Neuronal stem cell (in vitro differentiated cells): ENCODE results near the gene PRDM2.

Experiments used
- DNase-seq: peaks from one replicate; pipeline ENCODE4 v3.0.0-alpha.2; 2013; ENCODE audit warnings: low spot score
- H2AFZ ChIP-seq: one replicate; pipeline ENCODE4 v1.6.1; 2013; ENCODE audit warnings: mild to moderate bottlenecking, low read length, inconsistent platforms
- H2AK5ac ChIP-seq: 2 replicates; pipeline ENCODE4 v1.6.1; 2013; ENCODE audit warnings: low read depth, mild to moderate bottlenecking, inconsistent platforms, low read length, moderate library complexity, mixed read lengths
- H2BK120ac ChIP-seq: 2 replicates; pipeline ENCODE4 v1.6.1; 2013; ENCODE audit warnings: low read depth, mild to moderate bottlenecking, inconsistent platforms, low read length, moderate library complexity, mixed read lengths
- H2BK12ac ChIP-seq: one replicate; pipeline ENCODE4 v1.6.1; 2013; ENCODE audit warnings: low read length, inconsistent platforms
- H2BK15ac ChIP-seq: 2 replicates; pipeline ENCODE4 v1.6.1; 2013; ENCODE audit warnings: mild to moderate bottlenecking, low read length, inconsistent platforms, mixed read lengths
- H2BK5ac ChIP-seq: one replicate; pipeline ENCODE4 v1.6.1; 2013; ENCODE audit warnings: inconsistent platforms, mild to moderate bottlenecking, low read length, moderate library complexity
- H3K14ac ChIP-seq: one replicate; pipeline ENCODE4 v1.6.1; 2013; ENCODE audit warnings: low read length, inconsistent platforms
- H3K18ac ChIP-seq: 2 replicates; pipeline ENCODE4 v1.6.1; 2013; ENCODE audit warnings: low read length, inconsistent platforms
- H3K23ac ChIP-seq: 2 replicates; pipeline ENCODE4 v1.6.1; 2013; ENCODE audit warnings: low read depth, mild to moderate bottlenecking, mixed read lengths, low read length, inconsistent platforms; ENCODE audit not compliant: poor library complexity
- H3K27ac ChIP-seq: replicated peaks from 3 replicates; pipeline ENCODE4 v1.5.1; 2013; ENCODE audit warnings: low read length, inconsistent platforms
- H3K27me3 ChIP-seq, 3 experiments: 2 replicates each; pipeline ENCODE4 v1.6.1; 2013; ENCODE audit warnings: low read length in 3 of 3, mild to moderate bottlenecking in 2 of 3, inconsistent platforms in 1 of 3, low read depth in 1 of 3, mixed read lengths in 1 of 3, moderate library complexity in 1 of 3; ENCODE audit not compliant: control insufficient read depth in 3 of 3, insufficient read depth in 3 of 3
- H3K36me3 ChIP-seq, 2 donors: replicated peaks in 1 of 2; 2 replicates each; pipeline ENCODE4 v1.6.1; 2013; ENCODE audit warnings: low read length in 2 of 2; ENCODE audit not compliant: control insufficient read depth in 2 of 2, insufficient read depth in 2 of 2
- H3K4ac ChIP-seq: 2 replicates; pipeline ENCODE4 v1.6.1; 2013; ENCODE audit warnings: inconsistent platforms, mild to moderate bottlenecking, low read length, moderate library complexity
- H3K4me1 ChIP-seq, 2 donors: 1 replicate in 1 of 2; 2 replicates in 1 of 2; pipeline ENCODE4 v1.6.1; 2013; ENCODE audit warnings: low read length in 2 of 2, low read depth in 1 of 2; ENCODE audit not compliant: control insufficient read depth in 2 of 2, insufficient read depth in 1 of 2
- H3K4me2 ChIP-seq: one replicate; pipeline ENCODE4 v1.6.1; 2013; ENCODE audit warnings: mild to moderate bottlenecking, low read length, inconsistent platforms; ENCODE audit not compliant: insufficient read depth, poor library complexity, severe bottlenecking
- H3K4me3 ChIP-seq, 2 donors: 2 replicates each; pipeline ENCODE4 v1.5.1; 2013; ENCODE audit warnings: low read length in 2 of 2, mild to moderate bottlenecking in 2 of 2, inconsistent platforms in 1 of 2, moderate library complexity in 1 of 2
- H3K79me1 ChIP-seq: one replicate; pipeline ENCODE4 v1.6.1; 2013; ENCODE audit warnings: low read depth, mild to moderate bottlenecking, inconsistent platforms, low read length, moderate library complexity
- H3K9ac ChIP-seq: one replicate; pipeline ENCODE4 v1.6.1; 2013; ENCODE audit warnings: mild to moderate bottlenecking, low read depth, low read length, inconsistent platforms; ENCODE audit not compliant: poor library complexity
- H3K9me3 ChIP-seq, 2 donors: replicated peaks in 1 of 2; 2 replicates each; pipeline versions ENCODE3 to v1.6.1; 2013; ENCODE audit warnings: low read length in 2 of 2, mild to moderate bottlenecking in 2 of 2, inconsistent platforms in 1 of 2, low read depth in 1 of 2, mixed read lengths in 1 of 2, moderate library complexity in 1 of 2; ENCODE audit not compliant: control insufficient read depth in 2 of 2, insufficient read depth in 1 of 2
- H4K8ac ChIP-seq: one replicate; pipeline ENCODE4 v1.6.1; 2013; ENCODE audit warnings: low read depth, mild to moderate bottlenecking, inconsistent platforms, low read length, moderate library complexity
- H4K91ac ChIP-seq: one replicate; pipeline ENCODE4 v1.6.1; 2013; ENCODE audit warnings: low read length, low read depth, mild to moderate bottlenecking, inconsistent platforms; ENCODE audit not compliant: poor library complexity
- WGBS, 2 donors: extraction: QIAGEN DNeasy Blood & Tissue Kit; methylation state at CpG; one replicate each; pipeline ENCODE4 v1.1.7; 2013; ENCODE audit warnings: missing lambda C conversion rate in 2 of 2, mixed read lengths in 1 of 2; ENCODE audit not compliant: insufficient read length in 2 of 2, insufficient replicate concordance in 1 of 2; ENCODE audit errors: extremely low coverage in 2 of 2; 5-methylcytosine and 5-hydroxymethylcytosine counted together

PRDM2 gene

DNA sequence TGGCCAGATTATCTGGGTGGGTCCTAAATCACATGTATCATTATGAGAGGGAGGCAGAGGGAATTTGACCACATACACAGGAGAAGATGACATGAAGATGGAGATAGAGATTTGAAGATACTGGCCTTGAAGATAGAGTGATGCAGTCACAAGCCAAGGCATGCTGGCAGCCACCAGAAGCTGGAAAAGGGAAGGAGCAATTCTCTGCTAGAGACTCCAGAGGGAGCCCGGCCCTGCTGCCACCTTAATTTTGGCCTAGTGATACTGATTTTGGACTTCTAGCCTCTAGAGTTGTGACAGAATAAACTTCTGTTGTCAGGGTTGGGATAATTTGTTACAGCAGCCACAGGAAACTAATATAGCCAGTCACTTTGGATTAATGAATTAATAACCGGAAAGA is 2.2 kb upstream of the PRDM2 start:
- H3K4me1 ChIP-seq: peaks cover 0 to 6% of the 10 kb centered on the region in 2 donors
- WGBS, 2 donors: no CpG with 5 or more reads among the region's 2 CpGs
- no peak for DNase-seq

GRCh38 chr1:13699510-13699909 is 478 bp upstream of the PRDM2 start:
- Histone ChIP-seq H3K79me1 (peaks cover 6% of the 10 kb centered on the region), H3K9ac (no peak overlapping the region), H2AK5ac (no peak overlapping the region), H2BK12ac (no peak overlapping the region), H2BK5ac (peak overlapping the region; percentile 55), H4K8ac (no peak overlapping the region), H3K4me2 (peak overlapping the region; percentile 51), H3K4me3 (peak overlapping the region; percentile 53 to 87), H2BK15ac (no peak overlapping the region), H3K4ac (no peak overlapping the region), H2BK120ac (no peak overlapping the region), H3K23ac (no peak overlapping the region), H3K9me3 (peaks cover 0 to 13% of the 10 kb centered on the region in 2 donors), H3K36me3 (no peaks in the 10 kb centered on the region), H3K27ac (no peak overlapping the region), H3K18ac (peak overlapping the region; percentile 6), H3K27me3 (no peaks in the 10 kb centered on the region), H3K14ac (no peak overlapping the region), H3K4me1 (peaks cover 0 to 6% of the 10 kb centered on the region in 2 donors), H2AFZ (peak overlapping the region; percentile 98), H4K91ac (no peak overlapping the region)
- WGBS, 2 donors: no CpG with 5 or more reads among the region's 16 CpGs
- no peak for DNase-seq

More for the DNA sequence above, 2.2 kb upstream of the PRDM2 start:
- Histone ChIP-seq H3K27ac (no peak overlapping the region), H3K18ac (no peak overlapping the region), H3K79me1 (peaks cover 4% of the 10 kb centered on the region), H4K8ac (no peak overlapping the region), H3K9ac (no peak overlapping the region), H4K91ac (no peak overlapping the region), H3K14ac (no peak overlapping the region), H3K23ac (no peak overlapping the region), H3K36me3 (no peaks in the 10 kb centered on the region), H3K4ac (no peak overlapping the region), H3K9me3 (peaks cover 0 to 10% of the 10 kb centered on the region in 2 donors), H2BK5ac (no peak overlapping the region), H2AFZ (no peak overlapping the region), H2BK15ac (no peak overlapping the region), H2BK120ac (no peak overlapping the region), H3K27me3 (no peaks in the 10 kb centered on the region), H2BK12ac (no peak overlapping the region), H3K4me3 (no peak overlapping the region), H2AK5ac (no peak overlapping the region), H3K4me2 (no peak overlapping the region)

DNA sequence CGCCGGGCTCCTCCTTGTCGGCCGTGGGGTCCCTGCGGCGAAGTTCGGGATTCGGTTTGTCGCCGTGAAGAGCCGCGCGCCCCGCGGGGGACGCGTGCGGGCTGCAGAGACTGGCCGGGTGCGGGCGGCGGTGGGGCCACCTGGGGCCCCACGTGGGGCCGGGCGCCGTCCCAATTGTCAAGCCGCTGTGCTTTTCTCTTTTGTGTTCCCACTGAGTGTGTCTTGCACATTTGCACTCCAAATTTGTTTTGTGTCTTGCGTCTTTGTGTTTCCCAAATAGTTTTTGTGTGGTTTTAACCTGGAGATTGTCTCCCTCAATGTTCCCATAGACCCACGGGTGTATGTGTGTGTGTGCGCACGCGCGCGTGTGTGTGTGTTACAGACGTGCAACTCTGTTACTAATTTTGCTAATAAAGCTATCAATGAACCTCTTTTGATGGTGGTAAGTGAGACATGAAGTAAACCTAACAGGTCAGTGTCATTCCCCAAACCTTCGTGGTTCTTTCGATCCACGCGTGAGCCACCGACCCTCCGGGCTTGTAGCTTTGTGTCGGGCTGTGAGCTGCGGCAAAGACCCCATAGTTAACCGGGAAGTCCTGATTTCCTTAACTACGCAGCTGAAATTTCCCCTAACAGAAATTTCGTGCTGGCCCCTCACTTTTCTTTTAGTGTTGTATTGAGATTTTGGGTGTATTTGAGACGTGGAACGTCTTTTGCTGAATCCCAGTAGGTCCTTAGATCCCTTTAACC is 708 bp downstream of the PRDM2 start:
- Histone ChIP-seq H3K4ac (no peak overlapping the region), H2BK5ac (peak overlapping the region; percentile 55), H4K91ac (no peak overlapping the region), H3K4me2 (peak overlapping the region; percentile 68), H3K36me3 (no peaks in the 10 kb centered on the region), H3K18ac (peak overlapping the region; percentile 95), H3K23ac (peak overlapping the region; percentile 47), H2BK12ac (no peak overlapping the region), H3K27ac (no peak overlapping the region), H2BK120ac (no peak overlapping the region), H4K8ac (peak overlapping the region; percentile 72), H2AK5ac (no peak overlapping the region), H2AFZ (peak overlapping the region; percentile 98), H3K14ac (no peak overlapping the region), H3K4me1 (peaks cover 0 to 6% of the 10 kb centered on the region in 2 donors), H3K9me3 (peaks cover 0 to 13% of the 10 kb centered on the region in 2 donors), H3K4me3 (peak overlapping the region; percentile 53 to 87), H3K9ac (peak overlapping the region; percentile 87), H3K27me3 (no peaks in the 10 kb centered on the region), H2BK15ac (no peak overlapping the region), H3K79me1 (peaks cover 6% of the 10 kb centered on the region)
- peak; percentile 17 for DNase-seq
- WGBS, 2 donors: no CpG with 5 or more reads among the region's 48 CpGs

DNA sequence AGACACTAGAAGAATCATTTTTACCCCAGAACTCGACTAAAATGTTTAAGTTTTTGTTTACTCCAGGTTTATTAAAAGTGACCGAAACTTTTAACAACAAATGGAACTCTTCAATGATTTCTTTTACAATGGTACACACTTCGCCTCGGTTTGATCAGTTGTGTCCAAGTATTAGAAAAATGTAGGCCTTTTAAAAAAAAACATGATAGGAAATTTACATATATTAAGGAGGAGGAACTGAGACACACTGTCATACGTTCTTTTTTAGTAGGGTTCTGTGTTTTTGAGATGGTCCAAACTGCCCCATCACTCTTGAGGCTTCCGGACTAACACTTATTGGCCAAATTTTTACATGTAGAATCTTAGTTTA is 1.3 kb downstream of the PRDM2 start:
- Histone ChIP-seq H3K79me1 (peaks cover 7% of the 10 kb centered on the region), H2BK5ac (no peak overlapping the region), H3K27me3 (no peaks in the 10 kb centered on the region), H4K8ac (no peak overlapping the region), H3K9ac (no peak overlapping the region), H2BK12ac (no peak overlapping the region), H3K4me2 (no peak overlapping the region), H3K14ac (no peak overlapping the region), H4K91ac (no peak overlapping the region), H2AK5ac (no peak overlapping the region), H2AFZ (peak overlapping the region; percentile 98), H3K36me3 (no peaks in the 10 kb centered on the region), H2BK15ac (no peak overlapping the region), H3K4me3 (peak overlapping the region in 1 of 2 donors; percentile 53), H3K4me1 (peaks cover 0 to 6% of the 10 kb centered on the region in 2 donors), H3K4ac (no peak overlapping the region), H3K27ac (no peak overlapping the region), H3K18ac (no peak overlapping the region), H3K23ac (no peak overlapping the region), H2BK120ac (no peak overlapping the region), H3K9me3 (peaks cover 0 to 13% of the 10 kb centered on the region in 2 donors)
- no CpG with 5 or more reads among the region's 6 CpGs for WGBS, 2 donors
- DNase-seq: no peak
